GM21723 (cell line): ENCODE results near the gene FANCF.

Experiments used
- ATAC-seq: cut with Tn5 transposase; IDR thresholded peaks from one replicate; pipeline ENCODE4 v1.9.1; 2021; ENCODE audit warnings: mild to moderate bottlenecking, moderate library complexity; ENCODE audit not compliant: unreplicated experiment

Gene FANCF

DNA sequence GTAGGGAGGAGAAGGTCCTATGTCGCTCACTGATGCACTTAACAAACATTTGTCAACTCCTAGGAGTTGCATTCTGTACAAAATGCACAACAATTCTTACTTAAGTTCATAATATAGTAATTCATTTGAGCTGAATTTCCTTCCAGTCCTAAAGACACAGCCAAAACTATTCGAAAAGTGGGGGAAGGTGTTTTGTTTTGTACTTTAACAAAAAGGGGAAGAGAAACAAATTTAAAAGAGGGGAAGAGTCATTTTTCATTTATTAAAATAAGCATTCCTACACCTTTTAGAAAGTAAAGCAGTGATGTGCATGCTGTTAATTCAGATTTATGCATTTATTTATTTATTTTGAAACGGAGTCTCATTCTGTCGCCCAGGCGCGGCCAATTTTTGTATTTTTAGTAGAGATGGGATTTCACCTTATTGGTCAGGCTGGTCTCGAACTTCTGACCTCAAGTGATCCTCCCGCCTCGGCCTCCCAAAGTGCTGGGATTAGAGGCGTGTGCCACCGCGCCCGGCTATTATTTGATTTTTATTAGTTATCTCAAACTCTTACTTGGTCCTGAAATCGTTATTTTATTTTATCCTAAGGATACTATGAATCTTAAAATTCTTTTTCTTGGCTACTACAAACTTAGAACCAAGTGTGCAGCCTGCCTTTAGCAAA lies 1.1 kb upstream of the FANCF start:
- no peak for ATAC-seq

DNA sequence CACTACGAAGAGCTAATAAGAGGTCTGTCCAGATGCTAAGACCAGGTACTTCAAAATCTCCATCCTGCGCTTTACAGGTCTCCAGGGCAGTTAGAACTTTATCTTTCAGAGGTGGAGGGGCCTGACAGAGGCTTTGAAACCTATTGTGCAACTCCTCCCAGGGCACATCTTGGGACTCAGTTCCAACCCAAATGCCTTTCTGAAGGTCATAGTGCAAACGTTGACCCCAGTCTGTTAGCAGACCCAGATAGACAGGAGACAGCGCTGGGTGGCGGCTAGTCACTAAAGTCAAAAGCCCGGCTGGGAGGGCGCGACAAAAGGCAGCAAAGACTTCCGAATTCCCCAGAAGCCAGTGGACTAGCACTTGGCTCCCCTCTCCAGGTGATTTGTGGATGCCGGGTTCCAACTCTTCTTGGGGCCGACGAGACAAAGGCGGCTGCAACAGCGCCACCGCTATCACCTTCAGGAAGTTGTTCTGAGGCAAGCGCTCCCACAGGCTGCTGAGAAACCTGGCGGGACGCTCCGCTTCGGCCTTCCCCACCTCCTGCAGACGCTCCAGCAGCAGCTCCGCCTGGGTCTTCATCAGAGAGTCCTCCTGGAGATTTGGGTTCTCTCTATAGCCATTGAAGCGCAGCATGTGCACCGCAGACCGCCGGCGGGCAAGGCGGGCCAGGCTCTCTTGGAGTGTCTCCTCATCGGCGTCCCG lies 728 bp downstream of the FANCF start:
- ATAC-seq, result peak; percentile 66

DNA sequence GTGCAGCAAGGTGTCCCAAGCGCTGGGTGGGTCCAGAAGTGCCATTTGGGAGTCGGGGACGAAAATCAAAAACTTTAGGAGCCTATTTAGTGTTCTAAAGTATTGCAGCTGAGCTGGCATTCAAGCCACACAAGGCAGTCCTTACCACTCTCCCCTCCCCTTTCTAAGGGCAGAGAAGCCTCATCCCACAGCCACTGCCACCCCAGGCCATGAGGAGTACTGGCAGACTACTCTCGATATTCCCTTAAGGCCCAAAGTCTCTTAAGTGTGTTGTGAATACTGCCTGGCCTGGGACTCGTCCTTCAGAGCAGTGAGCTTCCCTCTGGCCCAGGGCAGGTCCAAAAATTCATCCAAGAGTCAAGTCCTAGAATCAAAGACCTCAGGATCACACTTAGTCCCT lies 7.8 kb downstream of the FANCF start:
- no peak for ATAC-seq

DNA sequence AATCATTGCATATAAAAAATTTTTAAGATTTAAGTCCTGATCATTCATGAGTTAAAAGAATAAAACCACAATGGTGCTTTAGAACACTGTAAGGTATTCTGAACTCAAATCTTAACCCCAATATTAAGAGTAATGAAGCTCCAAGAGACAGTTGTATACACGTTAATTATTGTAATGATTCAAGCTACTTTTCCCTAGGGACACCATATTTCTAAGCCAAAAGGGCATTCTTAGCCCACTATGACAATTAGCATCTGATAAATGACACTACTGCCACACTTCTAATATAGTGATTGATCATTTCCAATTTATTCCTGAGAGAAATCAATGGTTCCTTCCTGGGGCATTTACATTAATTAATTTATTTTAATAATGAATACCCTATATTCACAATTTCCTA lies 21.7 kb downstream of the FANCF start:
- ATAC-seq, result no peak

DNA sequence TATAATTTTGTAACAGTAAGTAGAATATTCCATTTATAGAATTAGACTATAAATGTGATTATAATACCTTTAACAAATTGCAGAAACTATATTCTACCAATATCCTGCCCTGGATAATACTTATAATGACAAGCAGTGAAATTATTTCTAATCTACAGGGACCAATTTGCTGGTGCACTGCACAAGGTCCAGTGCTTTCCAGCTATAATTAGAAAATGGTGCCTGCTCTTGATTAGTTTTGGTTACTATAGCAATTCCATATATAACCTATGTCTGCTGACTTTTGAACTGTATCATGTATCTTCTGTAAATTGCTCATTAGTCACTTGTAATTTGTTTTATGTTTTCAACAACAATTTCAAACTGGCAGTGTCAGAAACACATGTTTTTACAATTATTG lies 23.1 kb downstream of the FANCF start:
- ATAC-seq, result no peak

DNA sequence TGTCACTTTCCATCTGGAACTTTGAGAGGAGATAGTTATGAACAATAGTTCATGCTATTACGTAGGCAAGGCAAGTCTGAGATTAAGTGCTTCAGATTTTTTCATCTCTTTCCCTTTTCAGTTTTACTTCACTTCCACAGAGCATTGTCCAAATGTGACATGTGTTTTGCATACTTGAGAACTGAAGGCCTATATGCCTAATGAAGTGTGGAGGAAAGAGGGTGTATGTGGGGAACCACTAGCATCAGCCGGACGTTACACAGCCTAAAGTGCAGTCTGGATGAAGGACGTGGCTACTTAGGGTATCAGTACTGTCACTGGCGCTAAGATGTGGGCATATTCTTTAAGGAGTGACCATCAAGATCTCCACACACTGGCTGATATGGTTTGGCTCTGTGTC lies 26.2 kb downstream of the FANCF start:
- ATAC-seq, result no peak

DNA sequence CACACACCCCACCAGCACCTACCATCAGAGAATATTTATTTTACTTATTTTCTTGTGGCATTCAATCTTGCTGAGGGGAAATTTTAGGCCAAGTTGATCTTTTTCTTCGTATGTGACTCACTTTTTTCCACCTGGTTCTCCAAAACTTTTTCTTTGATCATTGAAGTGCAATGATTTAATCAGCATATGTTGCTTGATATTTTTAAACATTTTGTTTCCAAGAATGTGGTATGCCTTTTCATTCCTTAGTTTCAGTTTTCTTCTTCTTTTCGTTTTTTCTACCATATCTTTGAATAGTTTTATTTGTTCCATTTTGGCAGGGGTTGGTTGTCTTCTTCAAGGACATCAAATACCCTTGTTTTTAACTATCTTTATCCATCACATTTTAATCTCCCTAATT lies 28.6 kb downstream of the FANCF start:
- ATAC-seq, result no peak

DNA sequence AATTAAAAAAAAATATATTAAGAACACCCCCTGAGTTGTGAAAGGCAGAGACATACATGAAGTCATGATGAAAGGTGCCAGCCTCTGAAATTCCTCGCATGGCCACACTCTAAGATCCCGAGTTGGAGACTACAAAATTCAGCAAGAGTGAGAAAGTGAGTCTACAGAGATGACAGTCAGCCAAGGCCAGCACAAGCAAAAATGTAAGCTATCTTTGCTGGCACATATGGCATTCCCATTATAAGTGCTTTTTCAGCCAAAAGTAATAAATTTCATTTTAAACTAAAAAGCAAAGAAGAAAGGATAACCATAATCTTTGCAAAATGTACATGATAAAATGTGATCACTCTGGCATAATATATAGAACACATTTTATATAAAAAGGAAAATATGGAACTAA lies 40.6 kb downstream of the FANCF start:
- ATAC-seq, result no peak

DNA sequence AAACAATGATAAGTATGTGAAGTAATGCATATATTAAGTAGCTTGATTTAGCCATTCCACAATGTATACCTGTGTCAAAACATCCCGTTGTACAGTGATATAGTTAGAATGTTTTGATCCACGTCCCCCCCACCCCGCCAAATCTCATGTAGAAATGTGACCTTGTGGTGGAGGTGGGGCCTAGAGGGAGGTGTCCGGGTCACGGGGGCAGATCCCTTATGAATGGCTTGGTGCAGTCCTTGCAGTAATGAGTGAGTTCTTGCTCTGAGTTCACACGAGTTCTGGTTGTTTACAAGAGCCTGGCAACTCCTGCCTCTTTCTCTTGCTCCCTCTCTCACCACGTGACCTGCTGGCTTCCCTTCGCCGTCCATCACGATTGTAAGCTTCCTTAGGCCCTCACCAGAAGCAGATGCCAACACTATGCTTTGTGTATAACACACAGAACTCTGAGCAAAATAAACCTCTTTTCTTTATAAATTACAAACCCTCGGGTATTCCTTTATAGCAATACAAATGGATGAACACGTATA lies 41.6 kb downstream of the FANCF start:
- ATAC-seq, result no peak

DNA sequence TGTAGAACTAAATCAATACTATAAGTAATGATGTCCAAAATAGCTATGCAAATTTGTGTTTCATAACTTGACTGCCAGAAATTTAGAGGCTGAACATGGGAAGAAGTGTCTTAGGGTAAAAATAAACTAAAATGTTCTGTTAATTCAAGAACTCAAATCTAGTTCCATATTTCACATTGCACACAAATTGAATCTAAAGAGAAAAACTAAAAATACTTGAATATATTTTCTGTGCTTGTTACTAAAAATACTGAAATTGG lies 43.5 kb downstream of the FANCF start:
- ATAC-seq, result no peak

DNA sequence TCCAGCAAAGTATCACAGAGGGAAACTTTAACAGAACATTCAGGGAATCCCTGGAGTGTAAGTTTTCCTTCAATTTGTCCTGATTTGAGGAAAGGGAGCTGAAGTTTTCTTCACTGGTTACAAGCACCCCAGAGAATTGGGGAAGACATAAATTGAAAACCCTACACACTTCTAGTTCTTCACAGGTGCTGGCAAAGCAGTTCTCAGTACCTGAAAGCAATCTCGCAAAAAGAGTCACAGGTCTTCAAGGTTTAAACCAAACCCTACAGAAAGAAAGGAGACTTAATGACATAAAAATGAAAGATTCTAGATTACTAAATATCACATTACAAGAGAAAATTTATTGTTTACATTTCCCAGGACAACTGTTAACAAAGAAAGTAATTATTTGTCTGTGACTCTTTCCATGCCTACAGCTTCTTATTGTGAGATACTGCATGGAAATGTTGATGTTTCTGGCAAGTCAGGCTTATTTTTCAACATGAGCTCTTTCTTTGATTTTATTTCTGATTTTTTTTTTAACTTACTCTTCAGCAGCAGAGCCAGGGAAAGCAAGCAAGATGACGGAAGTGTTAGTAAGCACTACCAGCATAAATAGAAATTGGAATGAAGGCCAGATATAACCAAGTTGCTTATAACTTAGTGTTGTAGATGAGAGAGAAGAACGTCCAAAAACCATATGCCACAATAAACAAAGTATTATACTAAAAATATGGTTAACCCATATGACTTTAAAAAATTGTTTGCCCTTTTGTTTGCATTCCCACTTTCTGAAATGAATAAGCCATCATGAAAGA lies 44.1 kb downstream of the FANCF start:
- ATAC-seq, result no peak

DNA sequence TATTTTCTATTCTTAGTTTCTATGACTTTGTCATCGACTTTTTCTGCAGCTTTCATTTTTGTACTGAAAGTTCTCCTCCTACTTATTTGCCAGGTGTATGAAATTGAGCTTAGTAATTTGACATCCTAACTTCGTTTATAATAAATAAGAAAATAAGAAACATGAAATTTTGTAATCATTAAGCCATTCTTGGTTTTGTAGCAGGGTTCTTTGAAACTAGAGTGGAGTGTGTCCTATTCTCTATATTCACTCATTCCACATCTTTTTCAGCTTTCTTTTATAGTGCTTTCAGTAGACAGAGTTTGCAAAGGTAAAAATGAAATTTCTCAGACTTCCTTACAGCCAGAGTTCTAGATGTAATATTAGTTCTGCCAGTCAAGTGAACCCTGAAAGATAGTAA lies 47.8 kb downstream of the FANCF start:
- ATAC-seq, result no peak
